ENCODE data around the gene DCX.

- TF ChIP-seq CTCF (IDR thresholded peaks at IDR 0.05): no peak
- no peak for TF ChIP-seq POLR2A (IDR thresholded peaks at IDR 0.05)
Observed at GRCh38 chrX:111348429-111348828, 63.6 kb downstream of the DCX start.
